B cell (primary cell): ENCODE measurements around the gene MRGPRG. TPM values are rescaled to one million over a fixed set of nuclear protein-coding genes. Genes with fewer than 3 reads are reported as not detected.

ENCODE experiments used
- ATAC-seq: fragments of 200-7000 bp; cut with Tn5 transposase; one replicate; pipeline ENCODE4 v1.10.0; 2021; ENCODE audit warnings: low read depth, mild to moderate bottlenecking, moderate number of reproducible peaks, moderate library complexity
- CTCF ChIA-PET: fragments of 350-600 bp; sonication (Branson Sonifier 250); formaldehyde crosslinking; loops from one replicate; lab custom pipeline; 2021; ENCODE audit warnings: antibody characterized with exemption, inconsistent platforms; lab: Charles Lee
- POLR2A ChIA-PET: fragments of 350-600 bp; sonication (Branson Sonifier 250); formaldehyde crosslinking; loops from one replicate; lab custom pipeline; 2021; ENCODE audit warnings: antibody characterized with exemption; lab: Charles Lee
- DNase-seq: peaks from one replicate; pipeline ENCODE4 v3.0.0; 2013
- H2AFZ ChIP-seq: 2 replicates; pipeline ENCODE4 v1.6.1; 2012; ENCODE audit warnings: mild to moderate bottlenecking, low read depth, low read length; ENCODE audit not compliant: insufficient read depth, poor library complexity, severe bottlenecking
- H3K27ac ChIP-seq, 2 donors: 1 replicate in 1 of 2; 2 replicates in 1 of 2; pipeline ENCODE4 v1.5.1; 2012 to 2013; ENCODE audit warnings: low read length in 2 of 2, mild to moderate bottlenecking in 2 of 2, moderate library complexity in 1 of 2
- H3K27me3 ChIP-seq, 4 experiments: fragments of 200-600 bp in 1 of 4; sonication (generic) in 1 of 4; replicated peaks in 1 of 4; 1 replicate in 2 of 4; 2 replicates in 2 of 4; pipeline versions ENCODE4 v1.6.1 to v1.7.0; 2013 to 2016; ENCODE audit warnings: low read length in 3 of 4, mild to moderate bottlenecking in 2 of 4, mixed read lengths in 1 of 4, moderate library complexity in 1 of 4; ENCODE audit not compliant: insufficient read depth in 4 of 4, control insufficient read depth in 3 of 4; ENCODE audit errors: control extremely low read depth in 1 of 4
- H3K36me3 ChIP-seq, 2 experiments: replicated peaks in 1 of 2; 1 replicate in 1 of 2; 2 replicates in 1 of 2; pipeline versions ENCODE4 v1.6.1 to v1.7.1; 2013; ENCODE audit warnings: low read length in 1 of 2; ENCODE audit not compliant: insufficient read depth in 2 of 2, control insufficient read depth in 1 of 2; ENCODE audit errors: control extremely low read depth in 1 of 2, extremely low read depth in 1 of 2
- H3K4me1 ChIP-seq, 2 donors: fragments of 200-600 bp in 1 of 2; sonication (generic) in 1 of 2; 1 replicate in 1 of 2; 2 replicates in 1 of 2; pipeline versions ENCODE4 v1.5.1 to v1.6.1; 2013 to 2017; ENCODE audit warnings: low read length in 2 of 2; ENCODE audit not compliant: control insufficient read depth in 2 of 2, insufficient read depth in 2 of 2
- H3K4me2 ChIP-seq: replicated peaks from 2 replicates; pipeline ENCODE3; 2012; ENCODE audit warnings: mild to moderate bottlenecking, low read depth, low read length; ENCODE audit not compliant: poor library complexity, severe bottlenecking
- H3K4me3 ChIP-seq, 5 experiments: fragments of 200-600 bp in 1 of 5; sonication (generic) in 1 of 5; 1 replicate in 3 of 5; 2 replicates in 2 of 5; pipeline versions ENCODE4 v1.5.1 to v1.7.0; 2011 to 2016; ENCODE audit warnings: low read length in 4 of 5, mild to moderate bottlenecking in 4 of 5, low read depth in 2 of 5, control low read depth in 1 of 5, moderate library complexity in 1 of 5; ENCODE audit not compliant: insufficient read depth in 1 of 5; ENCODE audit errors: control extremely low read depth in 1 of 5, extremely low read depth in 1 of 5
- H3K79me2 ChIP-seq: fragments of 200-600 bp; sonication (generic); one replicate; pipeline ENCODE4 v1.6.0; 2016; ENCODE audit warnings: low read length; ENCODE audit not compliant: control insufficient read depth, insufficient read depth
- H3K9ac ChIP-seq: fragments of 200-600 bp; sonication (generic); 2 replicates; pipeline ENCODE4 v1.6.1; 2017; ENCODE audit warnings: mild to moderate bottlenecking, low read length, moderate library complexity
- H3K9me3 ChIP-seq, 3 donors: one replicate each; pipeline versions ENCODE4 v1.6.1 to v1.7.1; 2013; ENCODE audit warnings: low read length in 2 of 3; ENCODE audit not compliant: control insufficient read depth in 2 of 3, insufficient read depth in 1 of 3; ENCODE audit errors: control extremely low read depth in 1 of 3
- H4K20me1 ChIP-seq: 2 replicates; pipeline ENCODE4 v1.6.0; 2012; ENCODE audit warnings: mild to moderate bottlenecking, low read length; ENCODE audit not compliant: insufficient read depth, control insufficient read depth, poor library complexity, severe bottlenecking
- H3K27ac Mint-ChIP-seq: one replicate; pipeline ENCODE4 v1.8.0; 2021; ENCODE audit warnings: mixed read lengths
- H3K27me3 Mint-ChIP-seq: one replicate; pipeline ENCODE4 v1.8.0; 2021; ENCODE audit warnings: mixed read lengths
- H3K4me1 Mint-ChIP-seq: one replicate; pipeline ENCODE4 v1.8.0; 2021; ENCODE audit warnings: mixed read lengths
- H3K4me3 Mint-ChIP-seq: one replicate; pipeline ENCODE4 v1.8.0; 2021; ENCODE audit warnings: mixed read lengths
- H3K9me3 Mint-ChIP-seq: one replicate; pipeline ENCODE4 v1.8.0; 2022; ENCODE audit warnings: mixed read lengths; ENCODE audit not compliant: insufficient read depth
- EZH2 ChIP-seq: IDR thresholded peaks from 2 replicates; pipeline ENCODE4 v1.6.1; 2012; ENCODE audit warnings: borderline replicate concordance, low read depth, mild to moderate bottlenecking, moderate library complexity, low read length; ENCODE audit not compliant: insufficient read depth, poor library complexity, severe bottlenecking
- WGBS: methylation state at CpG from one replicate; pipeline ENCODE4 v1.1.5; 2013; ENCODE audit warnings: missing lambda C conversion rate; ENCODE audit not compliant: insufficient coverage; 5-methylcytosine and 5-hydroxymethylcytosine counted together
- intact Hi-C: fragments of 100-400 bp; cut with micrococcal nuclease; formaldehyde crosslinking; loops from one replicate; pipeline ENCODE4 v1.10.0; 2022
- polyA plus RNA-seq: library from polyadenylated mRNA; depleted of rRNA; stranded (reverse); fragments of >200 nt; gene quantifications from 2 replicates; pipeline ENCODE4 v1.2.3, GENCODE V29; 2012
- total RNA-seq, 2 donors: library from RNA; stranded (reverse); fragments of 120-200 nt in 1 of 2; gene quantifications; 1 replicate in 1 of 2; 2 replicates in 1 of 2; pipeline versions ENCODE4 v1.2.3 to v1.2.4, GENCODE V29; 2013 to 2022
- TF ChIP-seq, protein P1 (sequence below): fragments of 200-600 bp; IDR thresholded peaks from one replicate; pipeline ENCODE4 v1.8.0; 2022; ENCODE audit warnings: antibody characterized with exemption, mild to moderate bottlenecking

Gene MRGPRG
- total and polyA plus RNA-seq, 2 donors (not counting 1 experiment from before 2014, with no cell fraction given), result not detected

DNA sequence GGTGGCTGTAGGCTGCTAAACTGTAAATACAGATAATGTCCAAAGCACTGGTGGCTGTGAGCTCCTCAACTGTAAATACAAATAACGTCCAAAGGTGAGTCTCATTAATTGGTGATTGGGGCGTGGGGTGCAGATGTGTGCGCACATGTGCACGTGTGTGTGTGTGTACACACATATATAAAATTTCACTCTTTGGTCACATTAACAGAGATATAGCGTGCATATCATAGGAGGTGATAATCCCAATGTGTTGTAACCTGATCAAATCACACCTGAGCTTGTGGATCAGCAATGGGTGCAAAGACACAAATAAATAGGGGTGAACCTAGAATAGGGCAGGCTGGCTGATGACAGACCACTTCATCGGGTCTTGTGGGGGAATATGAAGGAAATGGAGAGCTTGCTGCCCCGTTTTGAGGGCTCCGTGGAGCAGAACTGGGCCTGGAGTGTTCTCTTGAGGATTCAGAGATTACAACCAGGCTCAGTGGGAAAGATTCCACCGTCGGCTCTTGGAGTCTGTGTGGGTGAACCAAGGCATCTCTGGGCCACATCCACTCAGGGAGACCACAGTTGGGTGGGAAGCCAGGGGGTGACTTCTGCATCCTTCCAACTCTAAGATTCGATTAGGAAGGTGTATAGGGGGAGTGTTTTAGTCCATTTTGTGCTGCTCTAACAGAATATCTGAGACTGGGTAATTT is 28.6 kb downstream of the MRGPRG start:
- no peaks in the 10 kb centered on the region for H3K9me3 Mint-ChIP-seq
- no peak overlapping the region for H3K4me2 ChIP-seq
- no peak overlapping the region for H2AFZ ChIP-seq
- DNase-seq (no peak), ATAC-seq (no peak)
- H3K27me3 Mint-ChIP-seq, result peaks cover 5% of the 10 kb centered on the region
- no peak overlapping the region for H3K27ac ChIP-seq
- H3K4me1 ChIP-seq, result no peaks in the 10 kb centered on the region
- ChIA-PET POLR2A (no interaction called here), CTCF (no interaction called here)
- no peaks in the 10 kb centered on the region for H3K79me2 ChIP-seq
- no peak for TF ChIP-seq EZH2
- TF ChIP-seq, protein P1, sequence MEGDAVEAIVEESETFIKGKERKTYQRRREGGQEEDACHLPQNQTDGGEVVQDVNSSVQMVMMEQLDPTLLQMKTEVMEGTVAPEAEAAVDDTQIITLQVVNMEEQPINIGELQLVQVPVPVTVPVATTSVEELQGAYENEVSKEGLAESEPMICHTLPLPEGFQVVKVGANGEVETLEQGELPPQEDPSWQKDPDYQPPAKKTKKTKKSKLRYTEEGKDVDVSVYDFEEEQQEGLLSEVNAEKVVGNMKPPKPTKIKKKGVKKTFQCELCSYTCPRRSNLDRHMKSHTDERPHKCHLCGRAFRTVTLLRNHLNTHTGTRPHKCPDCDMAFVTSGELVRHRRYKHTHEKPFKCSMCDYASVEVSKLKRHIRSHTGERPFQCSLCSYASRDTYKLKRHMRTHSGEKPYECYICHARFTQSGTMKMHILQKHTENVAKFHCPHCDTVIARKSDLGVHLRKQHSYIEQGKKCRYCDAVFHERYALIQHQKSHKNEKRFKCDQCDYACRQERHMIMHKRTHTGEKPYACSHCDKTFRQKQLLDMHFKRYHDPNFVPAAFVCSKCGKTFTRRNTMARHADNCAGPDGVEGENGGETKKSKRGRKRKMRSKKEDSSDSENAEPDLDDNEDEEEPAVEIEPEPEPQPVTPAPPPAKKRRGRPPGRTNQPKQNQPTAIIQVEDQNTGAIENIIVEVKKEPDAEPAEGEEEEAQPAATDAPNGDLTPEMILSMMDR, result no peak
- no peaks in the 10 kb centered on the region for H4K20me1 ChIP-seq
- peaks cover 0 to 2% (median 0%) of the 10 kb centered on the region in 4 experiments for H3K27me3 ChIP-seq
- no peak overlapping the region for H3K27ac Mint-ChIP-seq
- no peak overlapping the region for H3K4me3 ChIP-seq
- H3K9ac ChIP-seq, result no peak overlapping the region
- peaks cover 0 to 7% (median 0%) of the 10 kb centered on the region in 3 donors for H3K9me3 ChIP-seq
- no peak overlapping the region for H3K4me3 Mint-ChIP-seq
- WGBS, result 91% methylated on average over 6 of the region's 11 CpGs
- H3K4me1 Mint-ChIP-seq, result no peaks in the 10 kb centered on the region
- H3K36me3 ChIP-seq, result no peaks in the 10 kb centered on the region
- intact Hi-C loops, result no loop called here

DNA sequence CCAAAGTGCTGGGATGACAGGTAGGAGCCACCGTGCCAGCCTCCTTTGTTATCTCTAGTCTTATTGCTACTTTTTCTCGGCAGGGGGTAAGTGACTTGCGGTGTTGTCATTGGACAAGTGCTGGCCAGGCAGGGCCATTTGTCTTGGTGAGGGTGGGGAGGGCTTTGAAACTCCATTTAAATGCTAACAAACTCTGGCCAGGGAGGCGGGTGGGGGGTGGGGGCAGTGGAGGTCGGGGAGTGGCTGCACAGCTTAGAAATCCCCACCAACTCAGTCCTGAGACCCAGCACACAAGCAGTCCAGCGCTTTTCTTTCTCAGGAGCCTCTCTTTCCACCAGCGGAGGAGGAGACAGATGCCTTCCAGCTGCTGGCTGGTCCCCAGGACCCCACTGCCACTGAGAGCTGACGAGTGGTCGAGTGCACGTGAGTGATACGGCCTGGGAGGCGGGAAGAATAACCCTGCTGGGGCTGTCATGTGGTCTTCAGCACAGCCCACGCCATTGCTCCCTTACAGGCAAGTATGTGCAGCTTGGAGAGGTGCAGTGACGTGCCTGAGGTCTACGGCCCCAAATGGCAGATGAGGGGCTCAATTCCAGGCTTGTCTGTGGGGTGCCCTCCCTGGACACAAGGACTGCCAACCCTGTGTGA is 29.3 kb downstream of the MRGPRG start:
- TF ChIP-seq, protein P1, result no peak
- no peak for TF ChIP-seq EZH2
- ATAC-seq (no peak), DNase-seq (no peak)
- no peak overlapping the region for H2AFZ ChIP-seq
- Mint-ChIP-seq H3K4me1 (no peaks in the 10 kb centered on the region), H3K27me3 (peaks cover 5% of the 10 kb centered on the region), H3K27ac (no peak overlapping the region), H3K4me3 (no peak overlapping the region), H3K9me3 (no peaks in the 10 kb centered on the region)
- CTCF ChIA-PET, result no interaction called here
- peaks cover 0 to 2% (median 0%) of the 10 kb centered on the region in 4 experiments for H3K27me3 ChIP-seq
- no peaks in the 10 kb centered on the region for H4K20me1 ChIP-seq
- WGBS, result 94% methylated on average over 10 of the region's 15 CpGs
- no peaks in the 10 kb centered on the region for H3K4me1 ChIP-seq
- H3K4me3 ChIP-seq, result no peak overlapping the region
- POLR2A ChIA-PET, result interaction anchor here (0.8 kb wide), 1 partner anchor 172 kb away, joined by 4 read pairs; no protein-coding TSS in a partner anchor
- H3K27ac ChIP-seq, result no peak overlapping the region
- no peak overlapping the region for H3K4me2 ChIP-seq
- no peak overlapping the region for H3K9ac ChIP-seq
- no peaks in the 10 kb centered on the region for H3K79me2 ChIP-seq
- intact Hi-C loops, result no loop called here
- H3K9me3 ChIP-seq, result peaks cover 0 to 7% (median 0%) of the 10 kb centered on the region in 3 donors
- H3K36me3 ChIP-seq, result no peaks in the 10 kb centered on the region
